Esophagus muscularis mucosa (tissue), 4 donors: Measurements from ENCODE around the gene MTHFD2L. TPM values are rescaled to one million over a fixed set of nuclear protein-coding genes. Genes with fewer than 3 reads are reported as not detected.

ENCODE experiments used
- DNase-seq: peaks from one replicate; pipeline ENCODE4 v3.0.0-alpha.2; 2017; ENCODE audit errors: extremely low spot score
- H3K27ac ChIP-seq, 4 donors: fragments of 200-600 bp; sonication (generic); replicated peaks in 1 of 4; 1 replicate in 3 of 4; 2 replicates in 1 of 4; pipeline ENCODE4 v1.5.1; 2016 to 2019; ENCODE audit warnings: mild to moderate bottlenecking in 1 of 4
- H3K27me3 ChIP-seq, 4 donors: fragments of 200-600 bp; sonication (generic); one replicate each; pipeline versions ENCODE4 v1.5.1 to v1.6.0; 2016 to 2019
- H3K36me3 ChIP-seq, 4 donors: fragments of 200-600 bp; sonication (generic); one replicate each; pipeline ENCODE4 v1.5.1; 2016 to 2019
- H3K4me1 ChIP-seq, 4 donors: fragments of 200-600 bp; sonication (generic); one replicate each; pipeline ENCODE4 v1.5.1; 2016 to 2019
- H3K4me3 ChIP-seq, 4 donors: fragments of 200-600 bp; sonication (generic); 1 replicate in 2 of 4; 2 replicates in 2 of 4; pipeline ENCODE4 v1.5.1; 2016 to 2019; ENCODE audit warnings: mild to moderate bottlenecking in 4 of 4, moderate library complexity in 1 of 4
- H3K9me3 ChIP-seq, 4 donors: fragments of 200-600 bp; sonication (generic); 1 replicate in 3 of 4; 2 replicates in 1 of 4; pipeline ENCODE4 v1.5.1; 2016 to 2019
- CTCF ChIP-seq, 3 experiments: fragments of 200-600 bp in 2 of 3; fragments of 450-650 bp in 1 of 3; sonication (generic) in 2 of 3; IDR thresholded peaks; one replicate each; pipeline ENCODE4 v1.5.1; 2017 to 2019; ENCODE audit warnings: antibody characterized with exemption in 3 of 3, mild to moderate bottlenecking in 2 of 3, moderate library complexity in 1 of 3
- EP300 ChIP-seq: sonication (generic); formaldehyde crosslinking; IDR thresholded peaks from one replicate; pipeline ENCODE4 v1.6.1; 2017; ENCODE audit warnings: antibody characterized with exemption
- POLR2A ChIP-seq: fragments of 450-650 bp; IDR thresholded peaks from one replicate; pipeline ENCODE4 v1.6.1; 2017; ENCODE audit warnings: antibody characterized with exemption, moderate library complexity, mild to moderate bottlenecking, low read depth
- POLR2AphosphoS5 ChIP-seq, 2 donors: sonication (generic); formaldehyde crosslinking; IDR thresholded peaks; one replicate each; pipeline ENCODE4 v1.6.1; 2017; ENCODE audit warnings: antibody characterized with exemption in 2 of 2
- WGBS: methylation state at CpG from one replicate; pipeline ENCODE4 v1.1.5; 2018; 5-methylcytosine and 5-hydroxymethylcytosine counted together
- intact Hi-C: fragments of 100-400 bp; cut with DNase I; formaldehyde crosslinking; loops from one replicate; pipeline ENCODE4 v1.15.1; 2023
- total RNA-seq, 4 donors: library from RNA; depleted of rRNA; stranded (reverse); fragments of >200 nt; gene quantifications; one replicate each; pipeline versions ENCODE4 v1.1.0 to v1.2.1, GENCODE V29; 2016

Gene MTHFD2L
- total RNA-seq, 4 donors from 2014 or later: 10.2 to 23.7 (median 19.2) TPM

GRCh38 chr4:74314944-74315343, 157.0 kb downstream of the MTHFD2L start:
- H3K4me1 ChIP-seq: no peaks in the 10 kb centered on the region
- no peak for TF ChIP-seq POLR2AphosphoS5 (IDR thresholded peaks at IDR 0.05)
- TF ChIP-seq CTCF (IDR thresholded peaks at IDR 0.05): no peak
- no peak for TF ChIP-seq POLR2A
- no peak for TF ChIP-seq EP300
- H3K36me3 ChIP-seq: no peaks in the 10 kb centered on the region
- H3K9me3 ChIP-seq: no peaks in the 10 kb centered on the region
- 88% methylated on average over 2 of the region's 2 CpGs for WGBS
- DNase-seq: no peak
- H3K4me3 ChIP-seq: no peak overlapping the region
- no peak overlapping the region for H3K27ac ChIP-seq
- no peaks in the 10 kb centered on the region for H3K27me3 ChIP-seq
- intact Hi-C loops: loop anchor here (10.0 kb wide), 2 partner anchors 90 to 120 kb away; no protein-coding TSS in a partner anchor

GRCh38 chr4:74315376-74315775, 157.5 kb downstream of the MTHFD2L start:
- H3K27me3 ChIP-seq: no peaks in the 10 kb centered on the region
- 91% methylated on average over 5 of the region's 5 CpGs for WGBS
- intact Hi-C loops: loop anchor here (10.0 kb wide), 2 partner anchors 91 to 121 kb away; no protein-coding TSS in a partner anchor

GRCh38 chr4:74316397-74316796, 158.5 kb downstream of the MTHFD2L start:
- no peaks in the 10 kb centered on the region for H3K27me3 ChIP-seq
- no peaks in the 10 kb centered on the region for H3K36me3 ChIP-seq
- DNase-seq: no peak
- intact Hi-C loops: loop anchor here (10.0 kb wide), 2 partner anchors 92 to 122 kb away; no protein-coding TSS in a partner anchor
- WGBS: 40% methylated on average over 2 of the region's 2 CpGs
- H3K27ac ChIP-seq: no peak overlapping the region
- H3K4me1 ChIP-seq: peaks cover 0 to 8% (median 4%) of the 10 kb centered on the region in 4 donors
- H3K4me3 ChIP-seq: no peak overlapping the region
- no peak for TF ChIP-seq CTCF (IDR thresholded peaks at IDR 0.05)
- no peak for TF ChIP-seq POLR2AphosphoS5 (IDR thresholded peaks at IDR 0.05)
- no peak for TF ChIP-seq EP300
- no peak for TF ChIP-seq POLR2A
- no peaks in the 10 kb centered on the region for H3K9me3 ChIP-seq

More at GRCh38 chr4:74315376-74315775, 157.5 kb downstream of the MTHFD2L start:
- no peak for DNase-seq
- Histone ChIP-seq H3K4me3 (no peak overlapping the region), H3K9me3 (no peaks in the 10 kb centered on the region), H3K36me3 (no peaks in the 10 kb centered on the region), H3K4me1 (peaks cover 0 to 3% (median 0%) of the 10 kb centered on the region in 4 donors), H3K27ac (no peak overlapping the region)
- TF ChIP-seq POLR2A: no peak
- no peak for TF ChIP-seq POLR2AphosphoS5 (IDR thresholded peaks at IDR 0.05)

- DNase-seq: no peak
- intact Hi-C loops: loop anchor here (10.0 kb wide), 2 partner anchors 93 to 123 kb away; no protein-coding TSS in a partner anchor
- H3K4me3 ChIP-seq: no peak overlapping the region
- 39% methylated on average over 3 of the region's 3 CpGs for WGBS
- no peaks in the 10 kb centered on the region for H3K9me3 ChIP-seq
- no peaks in the 10 kb centered on the region for H3K36me3 ChIP-seq
- peaks cover 0 to 8% (median 4%) of the 10 kb centered on the region in 4 donors for H3K4me1 ChIP-seq
- no peaks in the 10 kb centered on the region for H3K27me3 ChIP-seq
- TF ChIP-seq EP300 (no peak), POLR2AphosphoS5 (IDR thresholded peaks at IDR 0.05) (no peak), CTCF (IDR thresholded peaks at IDR 0.05) (no peak), POLR2A (no peak)
- no peak overlapping the region for H3K27ac ChIP-seq
These were observed 159.8 kb downstream of the MTHFD2L start for GRCh38 chr4:74317616-74318246.

GRCh38 chr4:74318276-74318675, 160.4 kb downstream of the MTHFD2L start:
- Histone ChIP-seq H3K4me1 (peaks cover 0 to 8% (median 4%) of the 10 kb centered on the region in 4 donors), H3K4me3 (no peak overlapping the region), H3K9me3 (no peaks in the 10 kb centered on the region), H3K27me3 (no peaks in the 10 kb centered on the region), H3K27ac (no peak overlapping the region), H3K36me3 (no peaks in the 10 kb centered on the region)
- TF ChIP-seq POLR2AphosphoS5 (IDR thresholded peaks at IDR 0.05) (no peak), POLR2A (no peak), CTCF (IDR thresholded peaks at IDR 0.05) (no peak), EP300 (no peak)
- intact Hi-C loops: loop anchor here (10.0 kb wide), 2 partner anchors 93 to 123 kb away; no protein-coding TSS in a partner anchor
- WGBS: 70% methylated on average over 2 of the region's 2 CpGs
- DNase-seq: no peak
